DOHH2 (cell line): ENCODE measurements around the gene MEIOB.

Experiments
- H3F3A ChIP-seq: fragments of 200-600 bp; sonication (generic), shearing (Covaris generic); 2 replicates; pipeline ENCODE4 v1.6.0; 2016; ENCODE audit warnings: antibody characterized with exemption, mild to moderate bottlenecking; ENCODE audit not compliant: control insufficient read depth, insufficient read depth
- H3K27ac ChIP-seq: fragments of 200-600 bp; sonication (generic); 2 replicates; pipeline ENCODE4 v1.5.1; 2014; ENCODE audit warnings: low read depth, mild to moderate bottlenecking, low read length, moderate library complexity
- H3K27me3 ChIP-seq: fragments of 200-600 bp; sonication (generic); 2 replicates; pipeline ENCODE4 v1.6.1; 2014; ENCODE audit warnings: mild to moderate bottlenecking, low read length, mixed read lengths; ENCODE audit not compliant: control insufficient read depth
- H3K36me3 ChIP-seq: fragments of 200-600 bp; sonication (generic); 2 replicates; pipeline ENCODE4 v1.6.1; 2014; ENCODE audit warnings: mild to moderate bottlenecking, low read length, moderate library complexity, mixed read lengths; ENCODE audit not compliant: control insufficient read depth
- H3K4me1 ChIP-seq: fragments of 200-600 bp; sonication (generic); 2 replicates; pipeline ENCODE4 v1.6.1; 2014; ENCODE audit warnings: mild to moderate bottlenecking, low read length, mixed read lengths; ENCODE audit not compliant: control insufficient read depth
- H3K4me2 ChIP-seq: fragments of 200-600 bp; sonication (generic); 2 replicates; pipeline ENCODE4 v1.6.0; 2014; ENCODE audit warnings: mild to moderate bottlenecking, low read length, moderate library complexity
- H3K4me3 ChIP-seq: fragments of 200-600 bp; sonication (generic); 2 replicates; pipeline ENCODE4 v1.5.1; 2014; ENCODE audit warnings: mild to moderate bottlenecking, low read length, mixed read lengths
- H3K79me2 ChIP-seq: fragments of 200-600 bp; sonication (generic); 2 replicates; pipeline ENCODE4 v1.6.1; 2014; ENCODE audit warnings: mild to moderate bottlenecking, low read length, mixed read lengths; ENCODE audit not compliant: control insufficient read depth
- H3K9me2 ChIP-seq: fragments of 200-600 bp; sonication (generic); replicated peaks from 2 replicates; pipeline ENCODE4 v1.6.1; 2014; ENCODE audit warnings: mild to moderate bottlenecking, low read length, mixed read lengths; ENCODE audit not compliant: control insufficient read depth
- H3K9me3 ChIP-seq: fragments of 200-600 bp; sonication (generic); 2 replicates; pipeline ENCODE4 v1.6.1; 2014; ENCODE audit warnings: antibody characterized with exemption, low read length, mixed read lengths; ENCODE audit not compliant: control insufficient read depth, insufficient read depth
- H4K20me1 ChIP-seq: fragments of 200-600 bp; sonication (generic); 2 replicates; pipeline ENCODE4 v1.6.0; 2014; ENCODE audit warnings: low read depth, mild to moderate bottlenecking, antibody characterized with exemption, low read length, moderate library complexity; ENCODE audit not compliant: control insufficient read depth, insufficient read depth
- CTCF ChIP-seq: fragments of 200-600 bp; sonication (generic); IDR thresholded peaks from one replicate; pipeline ENCODE4 v1.5.1; 2014; ENCODE audit warnings: antibody characterized with exemption, mild to moderate bottlenecking, low read depth, low read length; ENCODE audit not compliant: poor library complexity, severe bottlenecking
- EZH2phosphoT487 ChIP-seq: fragments of 200-600 bp; sonication (generic); IDR thresholded peaks from 2 replicates; pipeline ENCODE4 v1.6.1; 2017; ENCODE audit warnings: borderline replicate concordance, mild to moderate bottlenecking, antibody characterized with exemption, low read length, moderate library complexity, mixed read lengths

MEIOB gene

DNA sequence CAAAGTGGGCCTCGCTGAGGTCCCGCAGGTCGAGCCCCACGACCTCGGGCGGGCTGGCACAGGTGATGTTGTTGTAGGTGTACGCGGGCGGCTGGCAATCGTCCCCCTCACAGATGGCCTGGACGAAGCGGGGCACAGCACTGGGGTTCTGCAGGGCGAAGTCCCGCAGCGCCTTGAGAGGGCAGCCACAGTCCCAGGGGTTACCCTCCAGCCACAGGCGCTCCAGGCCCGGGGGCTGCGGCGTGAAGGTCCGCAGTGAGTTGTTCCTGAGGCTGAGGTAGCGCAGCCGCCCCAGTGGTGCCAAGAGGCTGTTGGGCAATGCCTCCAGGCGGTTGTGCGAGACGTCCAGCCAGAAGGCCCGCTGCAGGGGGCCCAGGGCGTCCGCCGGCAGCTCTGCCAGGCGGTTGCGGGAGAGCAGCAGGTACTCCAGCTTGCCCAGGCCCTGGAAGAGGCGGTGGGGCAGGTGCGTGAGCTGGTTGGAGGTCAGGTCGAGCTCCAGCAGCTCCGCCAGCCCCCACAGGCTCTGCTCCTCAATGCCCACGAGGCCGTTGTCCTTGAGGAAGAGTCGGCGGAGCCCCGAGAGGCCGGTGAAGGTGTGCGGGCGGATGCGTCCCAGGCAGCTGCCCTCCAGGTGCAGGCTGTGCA is 81.2 kb downstream of the MEIOB start:
- no peak overlapping the region for H3K4me3 ChIP-seq
- H3F3A ChIP-seq, result no peaks in the 10 kb centered on the region
- no peaks in the 10 kb centered on the region for H3K4me1 ChIP-seq
- no peak overlapping the region for H3K4me2 ChIP-seq
- peaks cover 22% of the 10 kb centered on the region for H3K79me2 ChIP-seq
- no peaks in the 10 kb centered on the region for H3K9me3 ChIP-seq
- H3K27me3 ChIP-seq, result no peaks in the 10 kb centered on the region
- H3K9me2 ChIP-seq, result no peaks in the 10 kb centered on the region
- peaks cover 13% of the 10 kb centered on the region for H3K36me3 ChIP-seq
- H3K27ac ChIP-seq, result no peak overlapping the region
- H4K20me1 ChIP-seq, result no peaks in the 10 kb centered on the region
- TF ChIP-seq EZH2phosphoT487, result no peak
- no peak for TF ChIP-seq CTCF

DNA sequence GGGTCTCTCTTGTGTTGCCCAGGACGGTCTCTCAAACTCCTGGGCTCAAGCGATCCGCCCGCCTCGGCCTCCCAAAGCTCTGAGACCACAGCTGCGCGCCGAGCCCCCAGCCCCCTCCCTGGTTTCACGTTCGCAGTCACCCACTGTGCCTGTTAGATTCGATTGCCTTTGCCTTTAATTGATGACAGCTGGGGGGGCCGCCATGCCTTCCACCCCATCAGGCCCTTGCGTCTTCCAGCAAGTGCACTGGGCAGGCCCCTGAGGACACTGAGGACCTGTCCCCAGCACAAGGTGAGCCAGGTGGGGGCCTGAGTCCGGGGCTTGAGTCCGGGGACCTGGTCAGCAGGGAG is 81.7 kb downstream of the MEIOB start:
- Histone ChIP-seq H3K36me3 (peaks cover 15% of the 10 kb centered on the region), H3K4me1 (no peaks in the 10 kb centered on the region), H3K79me2 (peaks cover 27% of the 10 kb centered on the region), H3K9me3 (no peaks in the 10 kb centered on the region), H3K4me2 (no peak overlapping the region), H3K27ac (no peak overlapping the region), H3K4me3 (no peak overlapping the region), H3F3A (no peaks in the 10 kb centered on the region), H3K9me2 (no peaks in the 10 kb centered on the region), H4K20me1 (no peaks in the 10 kb centered on the region), H3K27me3 (no peaks in the 10 kb centered on the region)
- no peak for TF ChIP-seq CTCF
- no peak for TF ChIP-seq EZH2phosphoT487

- H3K36me3 ChIP-seq, result peaks cover 18% of the 10 kb centered on the region
- H3K79me2 ChIP-seq, result peaks cover 33% of the 10 kb centered on the region
- H3K9me3 ChIP-seq, result no peaks in the 10 kb centered on the region
- no peaks in the 10 kb centered on the region for H4K20me1 ChIP-seq
- no peak overlapping the region for H3K4me3 ChIP-seq
- H3K4me1 ChIP-seq, result no peaks in the 10 kb centered on the region
- H3F3A ChIP-seq, result no peaks in the 10 kb centered on the region
- no peak overlapping the region for H3K4me2 ChIP-seq
- H3K9me2 ChIP-seq, result no peaks in the 10 kb centered on the region
- no peak overlapping the region for H3K27ac ChIP-seq
- H3K27me3 ChIP-seq, result no peaks in the 10 kb centered on the region
- TF ChIP-seq EZH2phosphoT487 (no peak), CTCF (no peak)
Measured at GRCh38 chr16:1789643-1790045, 82.3 kb downstream of the MEIOB start.
